Naive thymus-derived CD8-positive, alpha-beta T cell (primary cell): ENCODE results near the gene AQP3. TPM values are rescaled to one million over a fixed set of nuclear protein-coding genes. Genes with fewer than 3 reads are reported as not detected.

Experiments used
- ATAC-seq, 2 donors: fragments of 150-1000 bp; cut with Tn5 transposase in 1 of 2; sonication (Bioruptor Pico), chemical (Tn5 transposase) in 1 of 2; 1 replicate in 1 of 2; 2 replicates in 1 of 2; pipeline ENCODE4 v1.10.0; 2021; ENCODE audit warnings: mild to moderate bottlenecking in 2 of 2, moderate library complexity in 2 of 2
- POLR2A ChIA-PET: fragments of 350-600 bp; sonication (Branson Sonifier 250); formaldehyde crosslinking; loops from one replicate; lab custom pipeline; 2021; ENCODE audit warnings: antibody characterized with exemption; lab: Charles Lee
- DNase-seq, 10 donors: peaks; one replicate each; pipeline versions ENCODE4 v3.0.0 to v3.0.0-alpha.2; 2020 to 2022
- H3K27ac Mint-ChIP-seq, 10 donors: one replicate each; pipeline ENCODE4 v1.8.0; 2020 to 2022; ENCODE audit warnings: mild to moderate bottlenecking in 10 of 10, mixed read lengths in 10 of 10, moderate library complexity in 4 of 10, inconsistent platforms in 1 of 10
- H3K27me3 Mint-ChIP-seq, 5 donors: one replicate each; pipeline ENCODE4 v1.8.0; 2021 to 2022; ENCODE audit warnings: mixed read lengths in 5 of 5
- H3K36me3 Mint-ChIP-seq, 3 donors: one replicate each; pipeline ENCODE4 v1.8.0; 2020 to 2022; ENCODE audit warnings: mixed read lengths in 3 of 3, mild to moderate bottlenecking in 2 of 3, inconsistent platforms in 1 of 3
- H3K4me1 Mint-ChIP-seq, 4 donors: one replicate each; pipeline ENCODE4 v1.8.0; 2021 to 2022; ENCODE audit warnings: mixed read lengths in 4 of 4
- H3K4me3 Mint-ChIP-seq, 10 donors: one replicate each; pipeline ENCODE4 v1.8.0; 2020 to 2022; ENCODE audit warnings: mild to moderate bottlenecking in 10 of 10, mixed read lengths in 10 of 10, moderate library complexity in 6 of 10, inconsistent platforms in 1 of 10
- H3K9me3 Mint-ChIP-seq, 9 donors: one replicate each; pipeline ENCODE4 v1.8.0; 2020 to 2022; ENCODE audit warnings: mixed read lengths in 9 of 9, mild to moderate bottlenecking in 3 of 9, inconsistent platforms in 1 of 9, moderate library complexity in 1 of 9
- polyA plus RNA-seq, 3 donors: library from polyadenylated mRNA; unstranded; fragments of 300-500 nt; fragmentation: Illumina TruSeq; gene quantifications; one replicate each; pipeline ENCODE4 v1.2.3, GENCODE V29; 2021
- total RNA-seq, 8 experiments: library from RNA in 2 of 8; stranded (reverse) in 2 of 8; gene quantifications; one replicate each; pipeline ENCODE4 v1.2.3 and lab custom pipeline; 2021 to 2026

AQP3 gene
- total and polyA plus RNA-seq, 5 experiments from 2014 or later: 71.6 to 166 (median 124) TPM

DNA sequence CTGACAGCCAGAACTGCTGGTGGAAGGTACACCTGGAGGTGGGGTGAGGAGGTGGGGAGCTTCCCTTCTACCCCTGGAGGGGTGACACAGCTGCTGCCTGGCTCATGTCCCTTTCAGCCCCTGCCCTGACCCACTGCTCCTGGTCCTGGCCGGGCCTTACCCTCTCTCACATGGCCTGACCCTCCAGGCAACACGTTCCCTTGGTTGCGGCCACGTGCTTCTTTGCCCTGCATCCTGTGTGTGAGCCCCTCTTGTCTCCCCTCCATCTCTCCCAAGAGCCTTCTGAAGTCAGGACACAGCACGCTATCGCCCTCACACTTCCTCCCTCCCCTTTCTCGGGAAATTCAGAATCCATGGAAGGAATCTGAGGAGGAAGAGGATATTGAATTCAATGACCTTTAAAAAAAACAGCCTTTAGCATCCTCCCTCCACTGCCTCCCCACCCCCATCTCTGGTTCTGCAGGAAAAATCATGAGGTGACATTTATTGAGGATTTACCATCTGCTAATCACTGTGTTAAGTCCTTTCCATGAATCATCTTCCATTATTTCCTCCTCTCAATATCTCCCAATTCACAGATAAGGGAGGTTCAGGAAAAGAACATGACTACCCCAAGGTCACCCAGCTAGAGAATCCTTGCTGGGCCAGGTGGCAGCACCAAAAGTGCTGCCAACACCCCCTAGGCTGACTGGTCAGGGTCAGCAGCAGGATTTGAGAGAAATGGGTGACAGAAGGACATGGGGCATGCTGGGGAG is 8.3 kb downstream of the AQP3 start:
- POLR2A ChIA-PET: interaction anchor here (1.2 to 1.7 kb wide), 2 partner anchors 8 to 24 kb away, joined by 3 to 5 read pairs; partner anchors contain the start of gene AQP3
- H3K27me3 Mint-ChIP-seq: peaks cover 0 to 2% (median 0%) of the 10 kb centered on the region in 5 donors
- H3K4me1 Mint-ChIP-seq: peaks cover 10 to 30% (median 16%) of the 10 kb centered on the region in 4 donors
- peaks cover 0 to 38% (median 0%) of the 10 kb centered on the region in 3 donors for H3K36me3 Mint-ChIP-seq
- ATAC-seq (no peak), DNase-seq (peak in 1 of 10 donors; percentile 45)
- H3K27ac Mint-ChIP-seq: no peak overlapping the region
- H3K9me3 Mint-ChIP-seq: no peaks in the 10 kb centered on the region
- H3K4me3 Mint-ChIP-seq: no peak overlapping the region

GRCh38 chr9:33437898-33438297 is 9.5 kb downstream of the AQP3 start:
- no peaks in the 10 kb centered on the region for H3K9me3 Mint-ChIP-seq
- ATAC-seq: no peak
- H3K4me3 Mint-ChIP-seq: no peak overlapping the region

DNA sequence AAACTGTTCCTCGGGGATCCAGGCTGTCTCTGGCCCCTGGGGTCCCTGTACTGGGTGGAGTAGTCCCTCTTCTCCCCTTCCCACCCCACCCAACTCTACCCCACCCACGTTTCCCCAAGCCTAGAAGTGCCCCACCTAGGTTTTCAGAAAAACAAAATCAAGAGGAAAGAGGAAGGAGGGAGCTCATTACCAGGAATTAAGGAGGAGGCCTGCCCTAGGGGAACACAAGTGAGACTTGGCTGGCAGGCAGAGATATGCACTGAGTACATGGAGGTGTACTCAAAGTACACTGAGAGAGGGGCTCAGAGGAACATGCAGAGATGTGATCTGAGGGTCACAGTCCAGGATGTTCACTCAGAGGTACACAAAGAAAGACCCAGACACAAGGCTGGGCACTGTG is 10.2 kb downstream of the AQP3 start:
- Mint-ChIP-seq H3K27ac (peak overlapping the region in 2 of 10 donors; percentile 51 to 70), H3K27me3 (peaks cover 0 to 2% (median 0%) of the 10 kb centered on the region in 5 donors), H3K4me1 (peaks cover 6 to 18% (median 13%) of the 10 kb centered on the region in 4 donors), H3K4me3 (no peak overlapping the region), H3K36me3 (peaks cover 0 to 24% (median 0%) of the 10 kb centered on the region in 3 donors), H3K9me3 (no peaks in the 10 kb centered on the region)
- POLR2A ChIA-PET: interaction anchor here (0.5 kb wide), 1 partner anchor 147 kb away, joined by 5 read pairs; the partner anchor contains the start of gene NFX1
- no peak for ATAC-seq
- DNase-seq: peak in 1 of 10 donors; percentile 43

More at GRCh38 chr9:33437898-33438297, 9.5 kb downstream of the AQP3 start:
- POLR2A ChIA-PET: interaction anchor here (0.7 to 1.7 kb wide), 3 partner anchors 9 to 81 kb away, joined by 3 to 5 read pairs (median 3); partner anchors contain the start of gene AQP3
- DNase-seq: no peak
- H3K36me3 Mint-ChIP-seq: peaks cover 0 to 31% (median 0%) of the 10 kb centered on the region in 3 donors
- peaks cover 9 to 19% (median 15%) of the 10 kb centered on the region in 4 donors for H3K4me1 Mint-ChIP-seq
- peak overlapping the region in 6 of 10 donors; percentile 2 to 83 (median 52) for H3K27ac Mint-ChIP-seq
- peaks cover 0 to 2% (median 0%) of the 10 kb centered on the region in 5 donors for H3K27me3 Mint-ChIP-seq

DNA sequence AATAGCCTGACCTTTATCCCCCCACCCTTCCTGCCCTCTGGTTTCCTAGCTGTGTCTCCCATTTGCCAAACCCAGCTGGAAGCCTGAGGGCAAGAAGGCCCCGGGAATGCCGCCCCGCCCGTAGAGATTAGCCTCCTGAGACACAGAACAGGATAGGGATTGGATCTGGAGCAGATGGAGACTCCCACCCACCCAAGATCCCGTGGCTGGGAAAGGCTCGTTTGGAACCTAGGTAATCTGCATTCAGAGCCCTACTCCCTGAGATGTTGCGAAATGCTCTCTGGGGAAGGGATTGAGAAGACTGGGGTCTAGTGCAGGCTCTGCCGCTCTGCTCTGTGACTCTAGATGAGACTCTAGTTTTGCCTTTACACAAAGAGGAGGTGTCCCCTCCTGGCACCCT is 10.9 kb downstream of the AQP3 start:
- peaks cover 0 to 2% (median 0%) of the 10 kb centered on the region in 5 donors for H3K27me3 Mint-ChIP-seq
- POLR2A ChIA-PET: no interaction called here
- peaks cover 6 to 11% (median 10%) of the 10 kb centered on the region in 4 donors for H3K4me1 Mint-ChIP-seq
- peak overlapping the region in 1 of 10 donors; percentile 52 for H3K27ac Mint-ChIP-seq
- no peak for ATAC-seq
- H3K9me3 Mint-ChIP-seq: no peaks in the 10 kb centered on the region
- peaks cover 0 to 17% (median 0%) of the 10 kb centered on the region in 3 donors for H3K36me3 Mint-ChIP-seq
- peak in 1 of 10 donors; percentile 14 for DNase-seq
- H3K4me3 Mint-ChIP-seq: no peak overlapping the region

GRCh38 chr9:33435821-33436277 is 11.5 kb downstream of the AQP3 start:
- Mint-ChIP-seq H3K4me3 (no peak overlapping the region), H3K4me1 (peaks cover 3 to 11% (median 6%) of the 10 kb centered on the region in 4 donors), H3K27me3 (peaks cover 0 to 2% (median 0%) of the 10 kb centered on the region in 5 donors), H3K36me3 (peaks cover 0 to 11% (median 0%) of the 10 kb centered on the region in 3 donors), H3K9me3 (no peaks in the 10 kb centered on the region), H3K27ac (peak overlapping the region in 3 of 10 donors; percentile 25 to 84 (median 75))
- DNase-seq (peak in 1 of 10 donors; percentile 15), ATAC-seq (no peak)
- POLR2A ChIA-PET: no interaction called here

DNA sequence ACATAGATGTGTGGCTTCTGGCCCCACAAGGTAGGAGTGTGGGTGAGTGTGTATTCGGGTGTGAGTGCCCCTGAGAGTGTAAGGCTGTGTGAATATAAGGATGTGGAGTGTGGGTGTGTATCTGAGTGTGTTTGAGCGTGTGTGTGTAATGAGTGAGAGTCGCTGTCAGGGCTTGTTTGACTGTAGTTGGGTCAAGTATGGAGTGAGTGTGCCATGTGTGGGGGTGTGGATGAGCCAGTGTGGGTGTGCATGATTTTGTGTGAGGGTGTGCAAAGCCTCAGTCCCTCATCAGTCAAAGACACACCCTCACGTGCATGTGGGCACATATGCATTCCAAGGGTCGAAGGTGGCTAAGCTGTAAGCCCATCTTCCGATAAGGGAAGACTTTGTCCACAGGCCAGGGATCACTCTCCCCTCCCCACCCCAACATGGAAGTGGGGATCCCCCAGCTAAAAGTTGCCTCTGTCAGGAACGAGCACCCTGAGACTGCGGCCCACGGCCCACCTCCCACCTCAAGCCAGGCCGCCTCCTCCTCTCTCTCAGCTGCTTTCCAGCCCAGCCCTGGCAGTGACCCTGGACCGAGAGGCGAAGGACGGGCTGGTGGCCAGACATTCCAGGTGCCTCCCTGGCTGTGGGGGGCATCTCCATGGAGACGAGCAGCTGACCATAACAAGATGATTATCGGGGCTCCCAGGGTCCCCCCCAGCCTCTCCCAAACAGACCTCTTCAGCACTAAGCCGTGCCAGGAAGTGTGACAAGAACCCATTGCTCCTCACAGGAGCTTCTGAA is 12.9 kb downstream of the AQP3 start:
- Mint-ChIP-seq H3K27me3 (peaks cover 0 to 2% (median 0%) of the 10 kb centered on the region in 5 donors), H3K4me1 (peaks cover 0 to 3% (median 3%) of the 10 kb centered on the region in 4 donors), H3K36me3 (no peaks in the 10 kb centered on the region), H3K27ac (peak overlapping the region in 5 of 10 donors; percentile 4 to 84 (median 35)), H3K9me3 (no peaks in the 10 kb centered on the region), H3K4me3 (peak overlapping the region in 1 of 10 donors; percentile 5)
- POLR2A ChIA-PET: no interaction called here
- no peak for ATAC-seq
- DNase-seq: peak in 1 of 10 donors; percentile 42

DNA sequence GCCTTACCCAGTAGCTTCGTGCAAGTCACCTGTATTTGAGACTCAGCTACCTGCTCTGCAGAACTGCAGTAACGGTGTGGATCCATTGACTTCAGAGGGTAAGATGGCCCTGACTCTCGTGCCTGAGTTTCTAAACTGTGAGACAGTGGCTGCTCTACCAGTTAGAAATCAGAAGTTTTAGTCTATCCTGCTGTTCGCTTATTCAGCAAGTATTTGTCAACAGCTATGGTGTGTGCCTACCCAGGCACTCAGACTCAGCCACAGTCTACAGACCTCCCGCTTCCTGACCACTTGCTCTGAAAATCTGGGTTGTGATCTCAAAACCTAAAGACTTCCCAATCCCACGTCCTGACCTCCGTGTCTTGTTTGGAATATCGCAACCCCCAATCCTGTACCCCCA is 13.5 kb downstream of the AQP3 start:
- peak in 1 of 10 donors; percentile 38 for DNase-seq
- peaks cover 0 to 2% (median 0%) of the 10 kb centered on the region in 5 donors for H3K27me3 Mint-ChIP-seq
- POLR2A ChIA-PET: no interaction called here
- H3K36me3 Mint-ChIP-seq: no peaks in the 10 kb centered on the region
- ATAC-seq: no peak
- H3K4me1 Mint-ChIP-seq: peaks cover 0 to 3% (median 3%) of the 10 kb centered on the region in 4 donors
- H3K27ac Mint-ChIP-seq: peak overlapping the region in 5 of 10 donors; percentile 4 to 84 (median 35)
- H3K4me3 Mint-ChIP-seq: no peak overlapping the region
- no peaks in the 10 kb centered on the region for H3K9me3 Mint-ChIP-seq

DNA sequence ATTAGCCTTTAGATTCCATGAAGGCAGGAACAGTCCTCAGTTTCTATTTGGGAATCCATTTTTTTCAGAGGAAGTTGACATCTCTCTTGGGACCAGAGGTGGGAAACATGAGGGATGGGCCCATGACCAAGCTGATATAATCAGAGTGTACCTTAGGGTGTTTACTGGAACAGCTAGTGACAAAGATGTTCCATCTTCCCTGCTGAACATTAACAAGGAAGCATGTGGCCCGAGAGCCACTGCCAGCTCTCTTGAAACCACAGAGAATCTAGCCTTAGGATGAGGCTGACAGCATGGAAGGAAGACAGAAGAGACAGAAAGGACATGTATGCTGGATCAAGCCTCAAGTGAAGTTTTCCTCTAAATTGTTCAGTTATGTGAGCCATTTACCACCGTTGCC is 16.0 kb downstream of the AQP3 start:
- H3K9me3 Mint-ChIP-seq: no peaks in the 10 kb centered on the region
- H3K36me3 Mint-ChIP-seq: no peaks in the 10 kb centered on the region
- POLR2A ChIA-PET: interaction anchor here (1.0 kb wide), 1 partner anchor 15 kb away, joined by 4 read pairs; the partner anchor contains the start of gene AQP3
- peaks cover 0 to 2% (median 0%) of the 10 kb centered on the region in 5 donors for H3K27me3 Mint-ChIP-seq
- no peak for DNase-seq
- H3K4me1 Mint-ChIP-seq: peaks cover 0 to 5% (median 4%) of the 10 kb centered on the region in 4 donors
- no peak for ATAC-seq
- H3K4me3 Mint-ChIP-seq: no peak overlapping the region
- H3K27ac Mint-ChIP-seq: peak overlapping the region in 3 of 10 donors; percentile 14 to 81 (median 33)

DNA sequence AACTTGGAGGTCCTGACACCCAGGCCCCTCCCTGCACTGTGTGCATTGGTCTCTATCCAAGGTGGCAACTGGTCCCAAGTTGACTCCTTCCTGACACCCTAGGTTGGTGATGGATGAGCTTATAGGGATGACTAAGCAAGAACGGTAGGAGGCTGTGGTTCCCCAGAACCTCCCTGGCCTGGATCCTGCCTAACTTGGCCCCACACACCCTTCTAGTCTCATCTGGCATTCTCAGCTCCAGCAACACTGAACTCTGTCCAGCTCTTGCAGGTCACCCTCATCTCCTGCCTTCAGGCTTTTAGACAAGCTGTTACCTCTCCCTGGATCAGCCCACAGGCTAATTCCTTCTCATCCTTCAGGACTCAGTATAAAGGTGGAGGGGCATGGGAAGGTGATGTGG is 16.5 kb downstream of the AQP3 start:
- Mint-ChIP-seq H3K4me1 (peaks cover 0 to 6% (median 4%) of the 10 kb centered on the region in 4 donors), H3K9me3 (no peaks in the 10 kb centered on the region), H3K27me3 (peaks cover 0 to 2% (median 0%) of the 10 kb centered on the region in 5 donors), H3K36me3 (no peaks in the 10 kb centered on the region), H3K27ac (peak overlapping the region in 1 of 10 donors; percentile 34), H3K4me3 (no peak overlapping the region)
- ATAC-seq: no peak
- POLR2A ChIA-PET: interaction anchor here (1.0 kb wide), 1 partner anchor 16 kb away, joined by 4 read pairs; the partner anchor contains the start of gene AQP3
- DNase-seq: peak in 1 of 10 donors; percentile 24

GRCh38 chr9:33429256-33429985 is 18.0 kb downstream of the AQP3 start:
- ATAC-seq (no peak), DNase-seq (no peak)
- Mint-ChIP-seq H3K27me3 (peaks cover 0 to 2% (median 0%) of the 10 kb centered on the region in 5 donors), H3K9me3 (no peaks in the 10 kb centered on the region), H3K4me1 (peaks cover 0 to 6% (median 4%) of the 10 kb centered on the region in 4 donors), H3K4me3 (no peak overlapping the region), H3K36me3 (no peaks in the 10 kb centered on the region), H3K27ac (peak overlapping the region in 3 of 10 donors; percentile 16 to 79 (median 34))
- POLR2A ChIA-PET: interaction anchor here (0.6 to 1.5 kb wide), 3 partner anchors 18 to 64 kb away, joined by 4 to 7 read pairs (median 4); partner anchors contain the start of gene AQP3

DNA sequence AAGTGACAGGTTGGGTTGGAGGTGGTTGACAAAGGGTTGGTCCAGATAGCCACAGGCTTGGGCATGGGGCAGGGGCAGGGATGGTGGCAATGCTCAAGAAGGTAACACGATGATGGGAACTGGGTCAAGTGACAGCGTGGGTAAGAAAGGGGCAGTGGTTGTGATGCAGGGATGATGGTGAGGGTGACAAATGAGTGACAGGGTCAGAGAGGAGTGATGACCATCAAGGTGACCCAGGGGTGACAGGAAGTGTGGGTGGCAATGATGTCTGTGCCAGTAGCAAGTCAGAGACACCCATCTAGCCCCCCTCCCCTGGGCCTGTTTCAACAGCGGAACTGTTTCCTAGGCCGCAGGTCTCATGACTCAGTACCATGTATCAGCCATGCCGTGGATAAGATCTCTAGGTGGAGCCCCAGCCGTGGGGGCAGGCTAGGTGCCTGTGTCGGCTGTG is 20.5 kb downstream of the AQP3 start:
- no peaks in the 10 kb centered on the region for H3K36me3 Mint-ChIP-seq
- no peaks in the 10 kb centered on the region for H3K9me3 Mint-ChIP-seq
- H3K27me3 Mint-ChIP-seq: no peaks in the 10 kb centered on the region
- peak overlapping the region in 4 of 10 donors; percentile 67 to 81 (median 73) for H3K27ac Mint-ChIP-seq
- POLR2A ChIA-PET: interaction anchor here (0.6 kb wide), 2 partner anchors 9 to 52 kb away, joined by 3 to 4 read pairs; no protein-coding TSS in a partner anchor
- no peak overlapping the region for H3K4me3 Mint-ChIP-seq
- peaks cover 0 to 5% (median 3%) of the 10 kb centered on the region in 4 donors for H3K4me1 Mint-ChIP-seq
- DNase-seq: peak in 2 of 10 donors; percentile 13 to 31
- no peak for ATAC-seq
